ENCODE measurements around the gene NFYB.

NFYB gene

DNA sequence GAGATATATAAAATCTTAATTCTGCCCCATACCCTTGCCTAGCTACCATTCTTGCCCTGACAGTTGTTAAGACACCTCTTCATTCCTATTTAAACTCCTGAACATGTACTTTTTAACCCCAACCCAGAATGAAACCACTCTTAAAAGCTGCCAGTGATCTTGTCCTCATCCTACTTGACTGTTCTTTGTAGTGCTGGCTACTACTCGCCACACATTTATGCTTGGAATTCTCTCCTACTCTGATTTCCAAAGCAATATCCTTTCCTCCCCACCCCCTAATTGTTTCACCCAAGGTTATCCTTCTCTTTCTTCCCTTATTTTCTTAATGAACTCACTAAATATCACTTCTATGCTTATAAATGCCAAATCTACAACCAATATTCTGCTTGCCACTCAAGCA, 4.1 kb downstream of the NFYB start:
- TF ChIP-seq, protein P1, sequence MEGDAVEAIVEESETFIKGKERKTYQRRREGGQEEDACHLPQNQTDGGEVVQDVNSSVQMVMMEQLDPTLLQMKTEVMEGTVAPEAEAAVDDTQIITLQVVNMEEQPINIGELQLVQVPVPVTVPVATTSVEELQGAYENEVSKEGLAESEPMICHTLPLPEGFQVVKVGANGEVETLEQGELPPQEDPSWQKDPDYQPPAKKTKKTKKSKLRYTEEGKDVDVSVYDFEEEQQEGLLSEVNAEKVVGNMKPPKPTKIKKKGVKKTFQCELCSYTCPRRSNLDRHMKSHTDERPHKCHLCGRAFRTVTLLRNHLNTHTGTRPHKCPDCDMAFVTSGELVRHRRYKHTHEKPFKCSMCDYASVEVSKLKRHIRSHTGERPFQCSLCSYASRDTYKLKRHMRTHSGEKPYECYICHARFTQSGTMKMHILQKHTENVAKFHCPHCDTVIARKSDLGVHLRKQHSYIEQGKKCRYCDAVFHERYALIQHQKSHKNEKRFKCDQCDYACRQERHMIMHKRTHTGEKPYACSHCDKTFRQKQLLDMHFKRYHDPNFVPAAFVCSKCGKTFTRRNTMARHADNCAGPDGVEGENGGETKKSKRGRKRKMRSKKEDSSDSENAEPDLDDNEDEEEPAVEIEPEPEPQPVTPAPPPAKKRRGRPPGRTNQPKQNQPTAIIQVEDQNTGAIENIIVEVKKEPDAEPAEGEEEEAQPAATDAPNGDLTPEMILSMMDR (IDR thresholded peaks at IDR 0.05; ENCODE audit: low read depth, low read length), result no peak
- no peaks in the 10 kb centered on the region for H3K9me3 ChIP-seq (ENCODE audit: severe bottlenecking)
- peaks cover 36% of the 10 kb centered on the region for H3K36me3 ChIP-seq
- H3K27ac ChIP-seq, result no peak overlapping the region
- no peaks in the 10 kb centered on the region for H3K27me3 ChIP-seq (ENCODE audit: insufficient read depth, low read depth, severe bottlenecking)
- no peak overlapping the region for H3K4me3 ChIP-seq (ENCODE audit: low read depth, low read length)
- no peak for DNase-seq

DNA sequence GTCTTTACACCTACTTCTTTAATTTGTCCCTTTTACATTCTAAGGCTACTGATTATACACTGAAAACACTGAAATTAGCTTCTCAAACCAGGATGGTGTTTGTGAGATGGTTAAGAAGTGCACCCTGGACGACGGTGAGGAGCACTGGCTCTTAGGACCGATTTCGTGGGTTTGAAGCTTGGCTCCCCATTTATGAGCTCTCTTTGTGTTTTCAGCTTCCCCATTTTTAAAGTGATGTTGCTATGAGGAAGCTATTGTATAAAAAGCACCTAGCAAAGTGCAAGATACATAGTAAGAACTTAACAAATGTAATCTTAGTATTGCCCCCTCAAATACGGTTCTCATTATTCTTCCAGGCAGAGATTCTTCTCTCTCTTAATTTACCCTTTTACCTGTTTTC, 4.7 kb downstream of the NFYB start:
- H3K27me3 ChIP-seq (ENCODE audit: insufficient read depth, low read depth, severe bottlenecking), result no peaks in the 10 kb centered on the region
- no peaks in the 10 kb centered on the region for H3K9me3 ChIP-seq (ENCODE audit: severe bottlenecking)
- H3K27ac ChIP-seq, result no peak overlapping the region
- H3K4me3 ChIP-seq (ENCODE audit: low read depth, low read length), result no peak overlapping the region
- TF ChIP-seq, protein P1 (IDR thresholded peaks at IDR 0.05; ENCODE audit: low read depth, low read length), result no peak
- H3K36me3 ChIP-seq, result peaks cover 41% of the 10 kb centered on the region
- DNase-seq, result no peak

DNA sequence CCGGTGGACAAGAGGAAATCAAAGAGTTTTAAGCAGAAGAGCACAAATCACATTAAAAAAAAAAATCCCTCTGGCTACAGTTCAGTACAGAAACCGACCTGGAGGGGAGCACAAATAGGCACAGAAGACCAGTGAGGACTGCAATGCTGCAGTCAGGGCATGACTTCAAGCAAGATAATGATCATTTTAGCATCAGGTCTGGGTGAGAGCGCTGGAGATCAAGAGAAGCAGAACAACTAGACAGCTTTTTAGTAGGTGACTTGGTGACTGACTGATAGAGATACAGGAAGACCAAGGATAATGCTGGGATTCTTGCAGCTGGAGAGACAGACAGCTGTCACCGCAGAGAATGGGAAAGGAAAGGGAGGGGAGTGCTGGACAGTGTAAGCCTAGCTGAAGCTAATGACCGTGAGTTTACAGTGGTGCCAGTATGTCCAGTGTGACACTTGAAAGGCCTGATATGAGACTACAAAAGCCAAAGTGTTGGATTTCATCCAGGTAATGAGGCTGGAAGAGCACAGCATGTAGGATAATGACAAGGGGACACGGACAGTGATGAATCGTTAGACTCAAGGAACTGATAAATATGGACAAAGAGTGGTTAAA, 5.6 kb downstream of the NFYB start:
- Histone ChIP-seq H3K27me3 (ENCODE audit: insufficient read depth, low read depth, severe bottlenecking) (no peaks in the 10 kb centered on the region), H3K4me3 (ENCODE audit: low read depth, low read length) (no peak overlapping the region), H3K9me3 (ENCODE audit: severe bottlenecking) (no peaks in the 10 kb centered on the region), H3K27ac (no peak overlapping the region), H3K36me3 (peaks cover 48% of the 10 kb centered on the region)
- peak; percentile 26 for DNase-seq
- TF ChIP-seq, protein P1 (IDR thresholded peaks at IDR 0.05; ENCODE audit: low read depth, low read length), result no peak

DNA sequence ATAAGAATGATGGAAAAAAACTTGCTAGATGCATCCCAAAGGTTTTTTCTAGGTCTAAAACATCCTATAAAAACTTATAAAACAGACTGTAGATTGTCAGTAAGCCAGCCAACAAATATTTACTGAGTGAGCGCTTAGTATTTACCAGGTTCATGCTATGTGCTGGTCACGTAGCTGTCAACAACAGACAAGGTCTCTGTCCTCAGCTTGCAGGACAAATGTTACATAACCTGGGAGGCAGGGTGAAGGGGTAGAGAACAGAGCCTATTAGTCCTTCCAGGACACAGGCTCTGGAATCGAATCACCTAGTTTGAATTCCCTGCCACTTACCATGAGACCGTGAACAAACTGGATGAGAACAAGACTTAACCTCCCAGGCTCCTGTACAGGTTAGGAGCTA, 6.4 kb downstream of the NFYB start:
- DNase-seq, result no peak
- TF ChIP-seq, protein P1 (IDR thresholded peaks at IDR 0.05; ENCODE audit: low read depth, low read length), result no peak
- H3K4me3 ChIP-seq (ENCODE audit: low read depth, low read length), result no peak overlapping the region
- no peak overlapping the region for H3K27ac ChIP-seq
- peaks cover 55% of the 10 kb centered on the region for H3K36me3 ChIP-seq
- H3K27me3 ChIP-seq (ENCODE audit: insufficient read depth, low read depth, severe bottlenecking), result no peaks in the 10 kb centered on the region
- H3K9me3 ChIP-seq (ENCODE audit: severe bottlenecking), result no peaks in the 10 kb centered on the region

DNA sequence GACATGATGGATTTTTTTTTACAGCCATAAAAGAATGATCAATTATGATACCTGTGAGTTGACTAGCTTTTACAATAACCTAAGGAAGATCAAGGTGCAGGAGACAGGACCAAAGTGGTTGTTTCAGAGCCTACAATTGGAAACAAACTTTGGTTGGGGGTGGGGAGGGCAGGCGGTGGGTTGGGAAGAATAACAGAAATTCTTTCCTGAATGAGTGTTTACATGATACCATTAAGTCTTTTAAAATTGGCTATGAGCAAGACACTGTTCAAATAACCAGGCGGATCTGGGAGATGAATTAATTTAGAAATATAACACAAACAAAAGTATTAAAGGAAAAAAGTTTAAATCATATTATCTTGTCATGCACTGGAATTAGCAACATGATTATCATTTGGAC, 7.2 kb downstream of the NFYB start:
- Histone ChIP-seq H3K27me3 (ENCODE audit: insufficient read depth, low read depth, severe bottlenecking) (no peaks in the 10 kb centered on the region), H3K27ac (peak overlapping the region; percentile 28; the same call in 1 of the 2 replicates), H3K9me3 (ENCODE audit: severe bottlenecking) (no peaks in the 10 kb centered on the region), H3K4me3 (ENCODE audit: low read depth, low read length) (no peak overlapping the region), H3K36me3 (peaks cover 64% of the 10 kb centered on the region)
- TF ChIP-seq, protein P1 (IDR thresholded peaks at IDR 0.05; ENCODE audit: low read depth, low read length), result no peak
- no peak for DNase-seq

DNA sequence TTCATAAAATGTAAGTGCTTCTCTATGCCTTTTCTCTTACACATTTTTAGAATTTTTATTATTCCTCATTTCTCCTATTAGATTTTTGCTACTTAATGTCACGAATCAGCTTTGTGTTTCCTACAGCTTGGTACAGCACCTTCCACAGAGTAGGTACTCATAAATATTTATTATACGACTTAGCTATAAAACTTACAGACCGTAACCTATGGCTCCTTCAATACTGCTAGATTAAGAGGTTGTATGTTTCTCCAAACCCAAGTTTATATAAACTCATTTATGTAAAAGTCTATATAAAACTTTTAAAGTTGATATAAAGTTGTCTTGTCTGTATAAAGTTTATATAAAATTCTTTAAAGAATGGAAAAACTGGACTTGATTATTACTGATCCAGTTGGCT, 11.5 kb downstream of the NFYB start:
- H3K9me3 ChIP-seq (ENCODE audit: severe bottlenecking), result no peaks in the 10 kb centered on the region
- DNase-seq, result no peak
- no peak overlapping the region for H3K4me3 ChIP-seq (ENCODE audit: low read depth, low read length)
- no peaks in the 10 kb centered on the region for H3K27me3 ChIP-seq (ENCODE audit: insufficient read depth, low read depth, severe bottlenecking)
- TF ChIP-seq, protein P1 (IDR thresholded peaks at IDR 0.05; ENCODE audit: low read depth, low read length), result no peak
- H3K27ac ChIP-seq, result no peak overlapping the region
- peaks cover 81% of the 10 kb centered on the region for H3K36me3 ChIP-seq

Measured in WERI-Rb-1 (cell line).